IMR-90 (cell line): Measurements from ENCODE around the gene PARD3.

Experiments
- BHLHE40 ChIP-seq: fragments of 150-350 bp; IDR thresholded peaks from 2 replicates; pipeline ENCODE4 v1.6.1; 2016; ENCODE audit warnings: mild to moderate bottlenecking, low read depth, low read length
- CEBPB ChIP-seq: IDR thresholded peaks from 2 replicates; pipeline ENCODE4 v1.6.1; 2012; ENCODE audit warnings: low read depth, low read length, improper control_type of control experiment
- FOS ChIP-seq: fragments of 150-350 bp; IDR thresholded peaks from 2 replicates; pipeline ENCODE4 v1.6.1; 2016; ENCODE audit warnings: low read depth, low read length
- MAFK ChIP-seq: IDR thresholded peaks from 2 replicates; pipeline ENCODE4 v1.6.1; 2012; ENCODE audit warnings: low read depth, low read length, improper control_type of control experiment
- MXI1 ChIP-seq: IDR thresholded peaks from 2 replicates; pipeline ENCODE4 v1.6.1; 2012; ENCODE audit warnings: low read depth, mild to moderate bottlenecking, low read length, moderate library complexity, borderline replicate concordance
- NFE2L2 ChIP-seq: fragments of 150-350 bp; IDR thresholded peaks from 2 replicates; pipeline ENCODE4 v1.6.1; 2016; ENCODE audit warnings: low read depth, mild to moderate bottlenecking, low read length
- POLR2A ChIP-seq: IDR thresholded peaks from 2 replicates; pipeline ENCODE4 v1.6.1; 2012; ENCODE audit warnings: mild to moderate bottlenecking, low read depth, low read length
- RAD21 ChIP-seq: IDR thresholded peaks from 2 replicates; pipeline ENCODE4 v1.6.1; 2012; ENCODE audit warnings: low read length, improper control_type of control experiment
- RCOR1 ChIP-seq: IDR thresholded peaks from 2 replicates; pipeline ENCODE4 v1.6.1; 2012; ENCODE audit warnings: mild to moderate bottlenecking, low read length, improper control_type of control experiment; ENCODE audit not compliant: insufficient replicate concordance
- SMC3 ChIP-seq: fragments of 150-350 bp; IDR thresholded peaks from 2 replicates; pipeline ENCODE4 v1.6.1; 2016; ENCODE audit warnings: low read depth, mild to moderate bottlenecking, antibody characterized with exemption, low read length, moderate library complexity
- TF ChIP-seq, protein P1 (sequence below): conservative IDR thresholded peaks from 2 replicates; pipeline ENCODE4 v1.5.1; 2012; ENCODE audit warnings: mild to moderate bottlenecking, low read depth, low read length, improper control_type of control experiment

DNA sequence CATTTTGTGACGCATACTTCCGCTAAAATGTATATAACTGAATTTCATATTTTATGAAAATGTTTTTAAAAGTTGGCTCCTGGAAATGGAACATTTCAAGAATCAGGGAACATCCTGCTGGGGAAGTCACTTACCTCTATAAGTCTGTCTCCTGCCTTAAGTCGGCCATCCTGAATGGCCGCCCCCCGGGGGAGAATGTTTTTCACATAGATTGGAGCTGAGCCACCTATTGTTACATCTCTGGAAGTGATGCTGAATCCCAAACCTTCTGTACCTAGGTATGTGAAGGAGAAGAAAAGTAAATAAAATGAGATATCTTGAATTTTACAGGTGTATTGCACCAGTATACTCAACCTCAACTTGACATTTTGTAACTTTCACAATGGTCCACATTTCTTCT, 437.3 kb downstream of the PARD3 start:
- TF ChIP-seq, protein P1, sequence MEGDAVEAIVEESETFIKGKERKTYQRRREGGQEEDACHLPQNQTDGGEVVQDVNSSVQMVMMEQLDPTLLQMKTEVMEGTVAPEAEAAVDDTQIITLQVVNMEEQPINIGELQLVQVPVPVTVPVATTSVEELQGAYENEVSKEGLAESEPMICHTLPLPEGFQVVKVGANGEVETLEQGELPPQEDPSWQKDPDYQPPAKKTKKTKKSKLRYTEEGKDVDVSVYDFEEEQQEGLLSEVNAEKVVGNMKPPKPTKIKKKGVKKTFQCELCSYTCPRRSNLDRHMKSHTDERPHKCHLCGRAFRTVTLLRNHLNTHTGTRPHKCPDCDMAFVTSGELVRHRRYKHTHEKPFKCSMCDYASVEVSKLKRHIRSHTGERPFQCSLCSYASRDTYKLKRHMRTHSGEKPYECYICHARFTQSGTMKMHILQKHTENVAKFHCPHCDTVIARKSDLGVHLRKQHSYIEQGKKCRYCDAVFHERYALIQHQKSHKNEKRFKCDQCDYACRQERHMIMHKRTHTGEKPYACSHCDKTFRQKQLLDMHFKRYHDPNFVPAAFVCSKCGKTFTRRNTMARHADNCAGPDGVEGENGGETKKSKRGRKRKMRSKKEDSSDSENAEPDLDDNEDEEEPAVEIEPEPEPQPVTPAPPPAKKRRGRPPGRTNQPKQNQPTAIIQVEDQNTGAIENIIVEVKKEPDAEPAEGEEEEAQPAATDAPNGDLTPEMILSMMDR = no peak
- TF ChIP-seq NFE2L2 (no peak), POLR2A (no peak), MAFK (no peak), FOS (no peak), RCOR1 (no peak), BHLHE40 (no peak), RAD21 (no peak), MXI1 (no peak), SMC3 (no peak), CEBPB (no peak)
